HepG2 (cell line): ENCODE results near the gene CRTC2. TPM values are rescaled to one million over a fixed set of nuclear protein-coding genes. Genes with fewer than 3 reads are reported as not detected.

Experiments
- ATAC-seq: fragments of 200-7000 bp; cut with Tn5 transposase; 3 replicates; pipeline ENCODE4 v1.9.1; 2020; ENCODE audit warnings: mild to moderate bottlenecking, moderate library complexity
- BruUV-seq: library from RNA; stranded (reverse); fragments of 400-500 nt; replicated peaks from 2 replicates; lab custom pipeline; 2021; lab: Mats Ljungman, UMichigan
- CTCF ChIA-PET: fragments of 300-600 bp; formaldehyde crosslinking; extraction: SDS; loops from one replicate; lab custom pipeline; 2021; ENCODE audit warnings: low total read pairs, inconsistent platforms, low intra/inter-chr PET ratio; lab: Yijun Ruan, JAX
- POLR2A ChIA-PET: fragments of 350-600 bp; sonication (Branson Sonifier 250); formaldehyde crosslinking; loops from one replicate; lab custom pipeline; 2020; ENCODE audit warnings: antibody characterized with exemption, inconsistent platforms; lab: Yijun Ruan, JAX
- DNase-seq: peaks from one replicate; pipeline ENCODE4 v3.0.0-alpha.2; 2015; ENCODE audit warnings: low spot score
- FAIRE-seq: peaks from 3 replicates; lab custom pipeline; 2011; peaks lifted over from hg19 to GRCh38; lab: Jason Lieb, UNC
- H2AFZ ChIP-seq: one replicate; pipeline ENCODE4 v1.6.1; 2011; ENCODE audit warnings: low read length, inconsistent platforms
- H3K27ac ChIP-seq: fragments of 300-600 bp; 3 replicates; pipeline ENCODE4 v1.8.0; 2011; ENCODE audit warnings: mixed run types, mild to moderate bottlenecking, mixed read lengths, low read length, inconsistent platforms; ENCODE audit not compliant: insufficient read depth; ENCODE audit errors: extremely low read length
- H3K27me3 ChIP-seq, 2 experiments: fragments of 200-600 bp in 1 of 2; 2 replicates in 1 of 2; 3 replicates in 1 of 2; pipeline versions ENCODE4 v1.6.0 to v1.8.0; 2011; ENCODE audit warnings: low read length in 2 of 2, mild to moderate bottlenecking in 2 of 2, moderate library complexity in 2 of 2, inconsistent platforms in 1 of 2; ENCODE audit not compliant: insufficient read depth in 2 of 2, control insufficient read depth in 1 of 2
- H3K36me3 ChIP-seq, 2 experiments: fragments of 200-600 bp in 1 of 2; replicated peaks in 1 of 2; 2 replicates in 1 of 2; 3 replicates in 1 of 2; pipeline versions ENCODE4 v1.5.1 to v1.8.0; 2011; ENCODE audit warnings: low read length in 2 of 2, inconsistent platforms in 1 of 2; ENCODE audit not compliant: insufficient read depth in 2 of 2, control insufficient read depth in 1 of 2
- H3K4me1 ChIP-seq: 2 replicates; pipeline ENCODE4 v1.5.1; 2012; ENCODE audit warnings: low read length, inconsistent platforms; ENCODE audit not compliant: insufficient read depth
- H3K4me2 ChIP-seq: 2 replicates; pipeline ENCODE4 v1.6.0; 2011; ENCODE audit warnings: low read depth, low read length, inconsistent platforms
- H3K4me3 ChIP-seq, 3 experiments: fragments of 200-600 bp in 1 of 3; sonication (generic), shearing (Covaris generic) in 1 of 3; replicated peaks in 1 of 3; 2 replicates each; pipeline ENCODE4 v1.5.1; 2011 to 2016; ENCODE audit warnings: low read length in 3 of 3, inconsistent platforms in 2 of 3, low read depth in 2 of 3, mild to moderate bottlenecking in 2 of 3, control low read depth in 1 of 3, mixed read lengths in 1 of 3; ENCODE audit not compliant: insufficient read depth in 1 of 3
- H3K79me2 ChIP-seq: one replicate; pipeline ENCODE4 v1.6.1; 2011; ENCODE audit warnings: low read length, inconsistent platforms; ENCODE audit not compliant: insufficient read depth
- H3K9ac ChIP-seq: 2 replicates; pipeline ENCODE4 v1.6.0; 2011; ENCODE audit warnings: mild to moderate bottlenecking, low read depth, low read length, inconsistent platforms; ENCODE audit not compliant: insufficient read depth
- H3K9me3 ChIP-seq: 2 replicates; pipeline ENCODE4 v1.5.1; 2012; ENCODE audit warnings: mild to moderate bottlenecking, low read length
- H4K20me1 ChIP-seq: 2 replicates; pipeline ENCODE4 v1.6.0; 2011; ENCODE audit warnings: inconsistent platforms, mild to moderate bottlenecking, low read length, moderate library complexity; ENCODE audit not compliant: insufficient read depth
- BCL6 ChIP-seq: IDR thresholded peaks from 2 replicates; pipeline ENCODE4 v1.6.1; 2016; ENCODE audit warnings: missing genetic modification reagents, missing compliant biosample characterization
- FOXP1 ChIP-seq, 2 experiments: fragments of 450-650 bp in 1 of 2; IDR thresholded peaks; 2 replicates each; pipeline ENCODE4 v1.6.1; 2017 to 2018; ENCODE audit warnings: antibody characterized with exemption in 1 of 2
- HOXD1 ChIP-seq: sonication (generic); formaldehyde crosslinking; IDR thresholded peaks from 2 replicates; pipeline ENCODE4 v1.5.0; 2020; ENCODE audit warnings: missing genetic modification reagents
- KDM3A ChIP-seq: IDR thresholded peaks from 2 replicates; pipeline ENCODE4 v1.6.1; 2018; ENCODE audit warnings: low read depth, missing compliant biosample characterization
- MBNL3 ChIP-seq: fragments of 250-450 bp; sonication (Bioruptor Pico); conservative IDR thresholded peaks from 2 replicates; pipeline ENCODE4 v1.8.0; 2022; ENCODE audit warnings: mild to moderate bottlenecking, inconsistent platforms
- ZNF12 ChIP-seq: sonication (generic); formaldehyde crosslinking; IDR thresholded peaks from 2 replicates; pipeline ENCODE4 v1.5.0; 2020; ENCODE audit warnings: missing genetic modification reagents
- ZNF124 ChIP-seq: sonication (generic); formaldehyde crosslinking; IDR thresholded peaks from 2 replicates; pipeline ENCODE4 v1.4.0; 2020; ENCODE audit warnings: missing genetic modification reagents
- ZNF234 ChIP-seq: sonication (generic); formaldehyde crosslinking; conservative IDR thresholded peaks from 2 replicates; pipeline ENCODE4 v1.5.1; 2020; ENCODE audit warnings: mild to moderate bottlenecking, missing genetic modification reagents
- ZNF24 ChIP-seq: fragments of 450-650 bp; IDR thresholded peaks from 2 replicates; pipeline ENCODE4 v1.6.1; 2017; ENCODE audit warnings: antibody characterized with exemption, mild to moderate bottlenecking
- ZNF781 ChIP-seq: sonication (generic); formaldehyde crosslinking; IDR thresholded peaks from 2 replicates; pipeline ENCODE4 v1.5.1; 2020; ENCODE audit warnings: borderline replicate concordance, mild to moderate bottlenecking, missing genetic modification reagents; ENCODE audit errors: not compliant biosample characterization
- WGBS: methylation state at CpG from one replicate; pipeline ENCODE4 v1.1.6; 2017; ENCODE audit warnings: low lambda C conversion rate; 5-methylcytosine and 5-hydroxymethylcytosine counted together
- in situ Hi-C: cut with HindIII; loops from 2 replicates; pipeline ENCODE4 v1.10.0; 2017; ENCODE audit warnings: low pct_unique_long_range_greater_than_20kb; ENCODE audit not compliant: extremely low pct_ligation_motif_present
- intact Hi-C: fragments of 100-400 bp; cut with micrococcal nuclease; formaldehyde crosslinking; loops from one replicate; pipeline ENCODE4 v1.10.0; 2022; ENCODE audit not compliant: unreplicated experiment
- polyA plus RNA-seq, 8 experiments: library from polyadenylated mRNA; depleted of rRNA in 3 of 8; stranded (reverse) in 7 of 8; unstranded in 1 of 8; fragments of >200 nt; fragmentation: Illumina TruSeq in 4 of 8; extraction: Trizol in 4 of 8; gene quantifications; 2 replicates each; pipeline versions ENCODE4 v1.2.1 to v1.2.3, GENCODE V29; 2011 to 2016; ENCODE audit warnings: low read depth in 4 of 8, missing spikeins in 1 of 8, mixed read lengths in 1 of 8; ENCODE audit not compliant: insufficient read depth in 1 of 8
- total RNA-seq, 5 experiments: library from RNA; depleted of rRNA; stranded (reverse); fragments of >200 nt; fragmentation: Illumina TruSeq; extraction: Trizol; gene quantifications; 2 replicates each; pipeline ENCODE4 v1.2.3, GENCODE V29; 2016; ENCODE audit warnings: low read depth in 1 of 5
- TF ChIP-seq, protein P1 (sequence below): sonication (generic); formaldehyde crosslinking; IDR thresholded peaks from 2 replicates; pipeline ENCODE4 v1.4.0; 2020; ENCODE audit warnings: missing genetic modification reagents
- TF ChIP-seq, protein P2 (sequence below): IDR thresholded peaks from 2 replicates; pipeline ENCODE4 v1.6.1; 2016; ENCODE audit warnings: low read depth, control low read depth
- TF ChIP-seq, protein P3 (sequence below): sonication (generic); formaldehyde crosslinking; IDR thresholded peaks from 2 replicates; pipeline ENCODE4 v1.9.0; 2021; ENCODE audit warnings: missing genetic modification reagents, mild to moderate bottlenecking, borderline replicate concordance
- TF ChIP-seq, protein P4 (sequence below): sonication (generic); formaldehyde crosslinking; IDR thresholded peaks from 2 replicates; pipeline ENCODE4 v1.5.1; 2020; ENCODE audit warnings: missing genetic modification reagents, mild to moderate bottlenecking, borderline replicate concordance
- TF ChIP-seq, protein P5 (sequence below): sonication (generic); formaldehyde crosslinking; IDR thresholded peaks from 2 replicates; pipeline ENCODE4 v1.4.0; 2020; ENCODE audit warnings: missing genetic modification reagents

The CRTC2 gene
- total and polyA plus RNA-seq, 2 of the 13 experiments (the other 11 are each of a cell fraction or from before 2014, with no cell fraction given): 6.1 to 26.7 TPM

DNA sequence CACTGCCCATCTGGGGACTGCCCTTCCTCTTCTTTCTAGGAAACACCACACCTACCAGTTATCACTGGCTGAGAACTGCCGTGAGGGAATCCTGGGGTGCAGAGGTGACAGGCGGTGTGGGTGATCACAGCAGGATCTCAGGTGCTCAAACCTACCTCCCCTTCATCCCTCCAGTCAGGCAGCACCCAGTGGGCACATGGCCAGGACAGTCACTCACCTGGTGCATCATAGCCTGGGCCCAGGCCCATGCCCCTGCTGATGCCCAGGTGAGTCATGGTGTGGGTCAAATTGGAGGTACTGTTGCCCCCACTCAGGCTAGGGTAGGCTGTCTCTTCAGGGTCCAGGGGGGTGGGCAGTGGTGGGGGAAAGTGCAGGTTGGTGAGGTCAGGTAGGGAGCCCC, 6.6 kb downstream of the CRTC2 start (continued):
- TF ChIP-seq, protein P1, sequence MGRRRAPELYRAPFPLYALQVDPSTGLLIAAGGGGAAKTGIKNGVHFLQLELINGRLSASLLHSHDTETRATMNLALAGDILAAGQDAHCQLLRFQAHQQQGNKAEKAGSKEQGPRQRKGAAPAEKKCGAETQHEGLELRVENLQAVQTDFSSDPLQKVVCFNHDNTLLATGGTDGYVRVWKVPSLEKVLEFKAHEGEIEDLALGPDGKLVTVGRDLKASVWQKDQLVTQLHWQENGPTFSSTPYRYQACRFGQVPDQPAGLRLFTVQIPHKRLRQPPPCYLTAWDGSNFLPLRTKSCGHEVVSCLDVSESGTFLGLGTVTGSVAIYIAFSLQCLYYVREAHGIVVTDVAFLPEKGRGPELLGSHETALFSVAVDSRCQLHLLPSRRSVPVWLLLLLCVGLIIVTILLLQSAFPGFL (CRISPR knock-in tag): no peak

DNA sequence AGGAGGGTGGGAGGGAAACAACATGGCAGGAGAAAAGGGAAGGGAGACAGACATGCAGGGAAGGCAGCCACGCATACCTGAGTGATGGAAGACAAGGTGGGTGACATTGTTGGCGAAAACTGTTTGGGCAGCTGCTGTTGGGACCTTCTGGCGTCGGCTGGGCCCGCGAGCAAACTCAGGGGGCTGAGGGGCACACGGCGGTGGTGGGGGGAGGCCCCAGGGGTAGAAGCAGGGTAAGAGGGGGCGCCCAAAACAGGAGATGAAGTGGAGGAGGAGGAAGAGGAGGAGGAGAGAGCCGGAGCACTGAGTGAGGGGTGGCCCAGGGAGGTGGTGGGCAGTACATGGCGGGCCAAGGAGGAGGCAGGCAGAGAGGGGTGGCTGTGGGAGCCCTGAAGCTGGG, 7.2 kb downstream of the CRTC2 start:
- Histone ChIP-seq H3K79me2 (peaks cover 21% of the 10 kb centered on the region), H3K27me3 (no peaks in the 10 kb centered on the region), H3K9ac (no peak overlapping the region), H3K4me2 (no peak overlapping the region), H3K4me3 (no peak overlapping the region), H3K27ac (no peak overlapping the region), H3K36me3 (peaks cover 18 to 53% of the 10 kb centered on the region in 2 experiments), H3K9me3 (no peaks in the 10 kb centered on the region), H2AFZ (no peak overlapping the region), H3K4me1 (peaks cover 40% of the 10 kb centered on the region), H4K20me1 (peaks cover 3% of the 10 kb centered on the region; the same call in 1 of the 2 replicates)
- FAIRE-seq: no peak
- BruUV-seq: no TSS peak
- in situ Hi-C loops (no loop called here), intact Hi-C loops (no loop called here)
- no peak for ATAC-seq
- no peak for DNase-seq
- 97% methylated on average over 11 of the region's 11 CpGs for WGBS
- CTCF ChIA-PET: no interaction called here
- POLR2A ChIA-PET: interaction anchor here (1.1 kb wide), 1 partner anchor 16 kb away, joined by 3 read pairs; the partner anchor contains the start of gene CREB3L4
- TF ChIP-seq FOXP1 (IDR thresholded peaks at IDR 0.05) (no peak), FOXP1 (CRISPR knock-in tag; IDR thresholded peaks at IDR 0.05) (no peak), ZNF24 (no peak), HOXD1 (no peak), ZNF124 (CRISPR knock-in tag) (no peak), ZNF781 (CRISPR knock-in tag) (no peak), BCL6 (no peak), MBNL3 (no peak), ZNF234 (CRISPR knock-in tag) (no peak), ZNF12 (no peak), KDM3A (CRISPR knock-in tag) (no peak)
- TF ChIP-seq, protein P2, sequence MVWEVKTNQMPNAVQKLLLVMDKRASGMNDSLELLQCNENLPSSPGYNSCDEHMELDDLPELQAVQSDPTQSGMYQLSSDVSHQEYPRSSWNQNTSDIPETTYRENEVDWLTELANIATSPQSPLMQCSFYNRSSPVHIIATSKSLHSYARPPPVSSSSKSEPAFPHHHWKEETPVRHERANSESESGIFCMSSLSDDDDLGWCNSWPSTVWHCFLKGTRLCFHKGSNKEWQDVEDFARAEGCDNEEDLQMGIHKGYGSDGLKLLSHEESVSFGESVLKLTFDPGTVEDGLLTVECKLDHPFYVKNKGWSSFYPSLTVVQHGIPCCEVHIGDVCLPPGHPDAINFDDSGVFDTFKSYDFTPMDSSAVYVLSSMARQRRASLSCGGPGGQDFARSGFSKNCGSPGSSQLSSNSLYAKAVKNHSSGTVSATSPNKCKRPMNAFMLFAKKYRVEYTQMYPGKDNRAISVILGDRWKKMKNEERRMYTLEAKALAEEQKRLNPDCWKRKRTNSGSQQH: no peak
- TF ChIP-seq, protein P3, sequence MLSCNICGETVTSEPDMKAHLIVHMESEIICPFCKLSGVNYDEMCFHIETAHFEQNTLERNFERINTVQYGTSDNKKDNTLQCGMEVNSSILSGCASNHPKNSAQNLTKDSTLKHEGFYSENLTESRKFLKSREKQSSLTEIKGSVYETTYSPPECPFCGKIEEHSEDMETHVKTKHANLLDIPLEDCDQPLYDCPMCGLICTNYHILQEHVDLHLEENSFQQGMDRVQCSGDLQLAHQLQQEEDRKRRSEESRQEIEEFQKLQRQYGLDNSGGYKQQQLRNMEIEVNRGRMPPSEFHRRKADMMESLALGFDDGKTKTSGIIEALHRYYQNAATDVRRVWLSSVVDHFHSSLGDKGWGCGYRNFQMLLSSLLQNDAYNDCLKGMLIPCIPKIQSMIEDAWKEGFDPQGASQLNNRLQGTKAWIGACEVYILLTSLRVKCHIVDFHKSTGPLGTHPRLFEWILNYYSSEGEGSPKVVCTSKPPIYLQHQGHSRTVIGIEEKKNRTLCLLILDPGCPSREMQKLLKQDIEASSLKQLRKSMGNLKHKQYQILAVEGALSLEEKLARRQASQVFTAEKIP (CRISPR knock-in tag): no peak
- TF ChIP-seq, protein P4, sequence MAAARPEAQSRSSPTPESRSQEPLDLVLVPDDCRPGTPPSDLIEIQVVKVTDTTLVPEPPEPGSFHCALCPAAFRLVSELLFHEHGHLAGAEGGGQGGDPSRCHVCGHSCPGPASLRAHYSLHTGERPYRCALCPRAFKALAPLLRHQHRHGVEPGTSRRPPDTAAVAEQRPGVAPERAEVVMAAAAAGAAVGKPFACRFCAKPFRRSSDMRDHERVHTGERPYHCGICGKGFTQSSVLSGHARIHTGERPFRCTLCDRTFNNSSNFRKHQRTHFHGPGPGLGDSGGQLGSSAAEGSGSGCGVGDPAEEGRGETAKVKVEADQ (CRISPR knock-in tag): no peak
- TF ChIP-seq, protein P5, sequence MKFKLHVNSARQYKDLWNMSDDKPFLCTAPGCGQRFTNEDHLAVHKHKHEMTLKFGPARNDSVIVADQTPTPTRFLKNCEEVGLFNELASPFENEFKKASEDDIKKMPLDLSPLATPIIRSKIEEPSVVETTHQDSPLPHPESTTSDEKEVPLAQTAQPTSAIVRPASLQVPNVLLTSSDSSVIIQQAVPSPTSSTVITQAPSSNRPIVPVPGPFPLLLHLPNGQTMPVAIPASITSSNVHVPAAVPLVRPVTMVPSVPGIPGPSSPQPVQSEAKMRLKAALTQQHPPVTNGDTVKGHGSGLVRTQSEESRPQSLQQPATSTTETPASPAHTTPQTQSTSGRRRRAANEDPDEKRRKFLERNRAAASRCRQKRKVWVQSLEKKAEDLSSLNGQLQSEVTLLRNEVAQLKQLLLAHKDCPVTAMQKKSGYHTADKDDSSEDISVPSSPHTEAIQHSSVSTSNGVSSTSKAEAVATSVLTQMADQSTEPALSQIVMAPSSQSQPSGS (CRISPR knock-in tag): no peak
